ENCODE data around the gene OLFML3. TPM values are rescaled to one million over a fixed set of nuclear protein-coding genes. Genes with fewer than 3 reads are reported as not detected.

The OLFML3 gene
- total and polyA plus RNA-seq, 2 of the 8 experiments (the other 6 are each of a cell fraction or from before 2014, with no cell fraction given) = 56.0 to 72.3 TPM

DNA sequence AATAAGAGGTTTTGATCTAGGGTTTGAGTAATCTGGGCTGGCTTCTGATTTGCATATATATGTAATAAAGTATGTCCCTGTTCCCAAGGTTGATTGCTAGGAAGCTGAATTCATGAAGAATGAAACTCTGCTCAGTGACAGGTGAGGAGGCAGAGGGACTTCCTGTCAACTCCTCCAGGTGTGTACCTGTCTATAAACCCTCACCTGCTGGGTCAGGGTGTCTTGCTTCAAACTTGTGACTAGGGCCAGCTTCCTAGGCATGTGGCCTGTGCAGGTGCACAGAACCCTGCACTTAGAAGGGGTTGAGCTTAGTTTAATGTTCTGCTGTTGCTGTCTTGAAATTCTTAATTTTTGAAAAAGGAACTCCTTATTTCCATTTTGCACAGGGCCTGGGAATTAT is 21.1 kb downstream of the OLFML3 start (continued):
- TF ChIP-seq, protein P1, sequence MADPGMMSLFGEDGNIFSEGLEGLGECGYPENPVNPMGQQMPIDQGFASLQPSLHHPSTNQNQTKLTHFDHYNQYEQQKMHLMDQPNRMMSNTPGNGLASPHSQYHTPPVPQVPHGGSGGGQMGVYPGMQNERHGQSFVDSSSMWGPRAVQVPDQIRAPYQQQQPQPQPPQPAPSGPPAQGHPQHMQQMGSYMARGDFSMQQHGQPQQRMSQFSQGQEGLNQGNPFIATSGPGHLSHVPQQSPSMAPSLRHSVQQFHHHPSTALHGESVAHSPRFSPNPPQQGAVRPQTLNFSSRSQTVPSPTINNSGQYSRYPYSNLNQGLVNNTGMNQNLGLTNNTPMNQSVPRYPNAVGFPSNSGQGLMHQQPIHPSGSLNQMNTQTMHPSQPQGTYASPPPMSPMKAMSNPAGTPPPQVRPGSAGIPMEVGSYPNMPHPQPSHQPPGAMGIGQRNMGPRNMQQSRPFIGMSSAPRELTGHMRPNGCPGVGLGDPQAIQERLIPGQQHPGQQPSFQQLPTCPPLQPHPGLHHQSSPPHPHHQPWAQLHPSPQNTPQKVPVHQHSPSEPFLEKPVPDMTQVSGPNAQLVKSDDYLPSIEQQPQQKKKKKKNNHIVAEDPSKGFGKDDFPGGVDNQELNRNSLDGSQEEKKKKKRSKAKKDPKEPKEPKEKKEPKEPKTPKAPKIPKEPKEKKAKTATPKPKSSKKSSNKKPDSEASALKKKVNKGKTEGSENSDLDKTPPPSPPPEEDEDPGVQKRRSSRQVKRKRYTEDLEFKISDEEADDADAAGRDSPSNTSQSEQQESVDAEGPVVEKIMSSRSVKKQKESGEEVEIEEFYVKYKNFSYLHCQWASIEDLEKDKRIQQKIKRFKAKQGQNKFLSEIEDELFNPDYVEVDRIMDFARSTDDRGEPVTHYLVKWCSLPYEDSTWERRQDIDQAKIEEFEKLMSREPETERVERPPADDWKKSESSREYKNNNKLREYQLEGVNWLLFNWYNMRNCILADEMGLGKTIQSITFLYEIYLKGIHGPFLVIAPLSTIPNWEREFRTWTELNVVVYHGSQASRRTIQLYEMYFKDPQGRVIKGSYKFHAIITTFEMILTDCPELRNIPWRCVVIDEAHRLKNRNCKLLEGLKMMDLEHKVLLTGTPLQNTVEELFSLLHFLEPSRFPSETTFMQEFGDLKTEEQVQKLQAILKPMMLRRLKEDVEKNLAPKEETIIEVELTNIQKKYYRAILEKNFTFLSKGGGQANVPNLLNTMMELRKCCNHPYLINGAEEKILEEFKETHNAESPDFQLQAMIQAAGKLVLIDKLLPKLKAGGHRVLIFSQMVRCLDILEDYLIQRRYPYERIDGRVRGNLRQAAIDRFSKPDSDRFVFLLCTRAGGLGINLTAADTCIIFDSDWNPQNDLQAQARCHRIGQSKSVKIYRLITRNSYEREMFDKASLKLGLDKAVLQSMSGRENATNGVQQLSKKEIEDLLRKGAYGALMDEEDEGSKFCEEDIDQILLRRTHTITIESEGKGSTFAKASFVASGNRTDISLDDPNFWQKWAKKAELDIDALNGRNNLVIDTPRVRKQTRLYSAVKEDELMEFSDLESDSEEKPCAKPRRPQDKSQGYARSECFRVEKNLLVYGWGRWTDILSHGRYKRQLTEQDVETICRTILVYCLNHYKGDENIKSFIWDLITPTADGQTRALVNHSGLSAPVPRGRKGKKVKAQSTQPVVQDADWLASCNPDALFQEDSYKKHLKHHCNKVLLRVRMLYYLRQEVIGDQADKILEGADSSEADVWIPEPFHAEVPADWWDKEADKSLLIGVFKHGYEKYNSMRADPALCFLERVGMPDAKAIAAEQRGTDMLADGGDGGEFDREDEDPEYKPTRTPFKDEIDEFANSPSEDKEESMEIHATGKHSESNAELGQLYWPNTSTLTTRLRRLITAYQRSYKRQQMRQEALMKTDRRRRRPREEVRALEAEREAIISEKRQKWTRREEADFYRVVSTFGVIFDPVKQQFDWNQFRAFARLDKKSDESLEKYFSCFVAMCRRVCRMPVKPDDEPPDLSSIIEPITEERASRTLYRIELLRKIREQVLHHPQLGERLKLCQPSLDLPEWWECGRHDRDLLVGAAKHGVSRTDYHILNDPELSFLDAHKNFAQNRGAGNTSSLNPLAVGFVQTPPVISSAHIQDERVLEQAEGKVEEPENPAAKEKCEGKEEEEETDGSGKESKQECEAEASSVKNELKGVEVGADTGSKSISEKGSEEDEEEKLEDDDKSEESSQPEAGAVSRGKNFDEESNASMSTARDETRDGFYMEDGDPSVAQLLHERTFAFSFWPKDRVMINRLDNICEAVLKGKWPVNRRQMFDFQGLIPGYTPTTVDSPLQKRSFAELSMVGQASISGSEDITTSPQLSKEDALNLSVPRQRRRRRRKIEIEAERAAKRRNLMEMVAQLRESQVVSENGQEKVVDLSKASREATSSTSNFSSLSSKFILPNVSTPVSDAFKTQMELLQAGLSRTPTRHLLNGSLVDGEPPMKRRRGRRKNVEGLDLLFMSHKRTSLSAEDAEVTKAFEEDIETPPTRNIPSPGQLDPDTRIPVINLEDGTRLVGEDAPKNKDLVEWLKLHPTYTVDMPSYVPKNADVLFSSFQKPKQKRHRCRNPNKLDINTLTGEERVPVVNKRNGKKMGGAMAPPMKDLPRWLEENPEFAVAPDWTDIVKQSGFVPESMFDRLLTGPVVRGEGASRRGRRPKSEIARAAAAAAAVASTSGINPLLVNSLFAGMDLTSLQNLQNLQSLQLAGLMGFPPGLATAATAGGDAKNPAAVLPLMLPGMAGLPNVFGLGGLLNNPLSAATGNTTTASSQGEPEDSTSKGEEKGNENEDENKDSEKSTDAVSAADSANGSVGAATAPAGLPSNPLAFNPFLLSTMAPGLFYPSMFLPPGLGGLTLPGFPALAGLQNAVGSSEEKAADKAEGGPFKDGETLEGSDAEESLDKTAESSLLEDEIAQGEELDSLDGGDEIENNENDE (IDR thresholded peaks at IDR 0.05; ENCODE audit: insufficient replicate concordance, low read length) = no peak
- TF ChIP-seq POU5F1 (IDR thresholded peaks at IDR 0.05; ENCODE audit: low read depth, low read length) = no peak
- no peak for TF ChIP-seq NANOG (IDR thresholded peaks at IDR 0.05; ENCODE audit: insufficient read depth, low read depth, low read length, poor library complexity, severe bottlenecking)
- TF ChIP-seq SAP30 (IDR thresholded peaks at IDR 0.05; ENCODE audit: insufficient read depth, insufficient replicate concordance, low read length) = no peak
- TF ChIP-seq MAX (IDR thresholded peaks at IDR 0.05) = no peak
- TF ChIP-seq SP2 (IDR thresholded peaks at IDR 0.05; ENCODE audit: low read length) = no peak

Data from H1 (cell line).